H1 (cell line): Measurements from ENCODE around the gene RAB43. TPM values are rescaled to one million over a fixed set of nuclear protein-coding genes. Genes with fewer than 3 reads are reported as not detected.

ENCODE experiments used
- CTCF ChIA-PET: fragments of 300-600 bp; sonication (Branson Sonifier 250); formaldehyde crosslinking; loops from one replicate; lab custom pipeline; 2021; ENCODE audit not compliant: partially characterized antibody; lab: Charles Lee
- POLR2A ChIA-PET: fragments of 300-600 bp; sonication (Branson Sonifier 250); formaldehyde crosslinking; loops from one replicate; lab custom pipeline; 2021; ENCODE audit warnings: inconsistent platforms; ENCODE audit not compliant: partially characterized antibody; lab: Charles Lee
- DNase-seq, 2 experiments: peaks; one replicate each; pipeline versions ENCODE4 v3.0.0 to v3.0.0-alpha.2; 2010 to 2022; ENCODE audit warnings: low spot score in 2 of 2, low read depth in 1 of 2, mixed read lengths in 1 of 2
- FAIRE-seq: peaks from 2 replicates; lab custom pipeline; 2011; peaks lifted over from hg19 to GRCh38; lab: Jason Lieb, UNC
- H2AFZ ChIP-seq: 2 replicates; pipeline ENCODE4 v1.8.1; 2012; ENCODE audit warnings: low read length, inconsistent platforms
- H2AK5ac ChIP-seq: 2 replicates; pipeline ENCODE4 v1.6.1; 2013; ENCODE audit warnings: low read depth, low read length
- H2BK120ac ChIP-seq: replicated peaks from 2 replicates; pipeline ENCODE3; 2013; ENCODE audit warnings: low read depth, low read length, inconsistent platforms
- H2BK12ac ChIP-seq: 2 replicates; pipeline ENCODE4 v1.6.1; 2013; ENCODE audit warnings: low read depth, low read length
- H2BK15ac ChIP-seq: 2 replicates; pipeline ENCODE4 v1.6.1; 2013; ENCODE audit warnings: low read length
- H2BK20ac ChIP-seq: 2 replicates; pipeline ENCODE4 v1.6.1; 2013; ENCODE audit warnings: low read length
- H2BK5ac ChIP-seq: 2 replicates; pipeline ENCODE4 v1.6.1; 2013; ENCODE audit warnings: low read depth, low read length
- H3K14ac ChIP-seq: 2 replicates; pipeline ENCODE4 v1.6.1; 2013; ENCODE audit warnings: inconsistent platforms; ENCODE audit not compliant: insufficient read length
- H3K18ac ChIP-seq: 2 replicates; pipeline ENCODE4 v1.6.1; 2013; ENCODE audit warnings: low read length; ENCODE audit errors: extremely low read depth
- H3K23ac ChIP-seq: 2 replicates; pipeline ENCODE4 v1.6.1; 2013; ENCODE audit warnings: inconsistent platforms; ENCODE audit not compliant: insufficient read length
- H3K23me2 ChIP-seq: 2 replicates; pipeline ENCODE4 v1.6.1; 2013; ENCODE audit warnings: low read depth, low read length
- H3K27ac ChIP-seq: 2 replicates; pipeline ENCODE4 v1.6.1; 2011; ENCODE audit warnings: low read depth, low read length, inconsistent platforms
- H3K27me3 ChIP-seq, 4 experiments: replicated peaks in 1 of 4; 1 replicate in 1 of 4; 2 replicates in 3 of 4; pipeline versions ENCODE4 v1.6.1 to v1.8.1; 2011 to 2013; ENCODE audit warnings: low read length in 3 of 4, mild to moderate bottlenecking in 3 of 4, inconsistent platforms in 2 of 4, mixed read lengths in 2 of 4, moderate library complexity in 1 of 4; ENCODE audit not compliant: control insufficient read depth in 3 of 4, insufficient read depth in 3 of 4; ENCODE audit errors: extremely low read depth in 1 of 4
- H3K36me3 ChIP-seq, 4 experiments: 2 replicates each; pipeline versions ENCODE4 v1.6.1 to v1.8.1; 2011 to 2013; ENCODE audit warnings: mild to moderate bottlenecking in 4 of 4, low read length in 3 of 4, moderate library complexity in 2 of 4, control low read depth in 1 of 4, inconsistent platforms in 1 of 4; ENCODE audit not compliant: insufficient read depth in 4 of 4, control insufficient read depth in 2 of 4
- H3K4ac ChIP-seq: replicated peaks from 2 replicates; pipeline ENCODE3; 2013; ENCODE audit warnings: low read length, low read depth, mixed read lengths, inconsistent platforms; ENCODE audit not compliant: insufficient read length
- H3K4me1 ChIP-seq, 4 experiments: replicated peaks in 1 of 4; 1 replicate in 1 of 4; 2 replicates in 3 of 4; pipeline versions ENCODE4 v1.6.1 to v1.8.1; 2011 to 2013; ENCODE audit warnings: low read length in 3 of 4, inconsistent platforms in 2 of 4, mixed read lengths in 1 of 4; ENCODE audit not compliant: insufficient read depth in 4 of 4, control insufficient read depth in 3 of 4
- H3K4me2 ChIP-seq, 2 experiments: 2 replicates each; pipeline versions ENCODE4 v1.6.1 to v1.8.1; 2011 to 2013; ENCODE audit warnings: low read depth in 2 of 2, low read length in 2 of 2, control low read depth in 1 of 2, inconsistent platforms in 1 of 2, mild to moderate bottlenecking in 1 of 2; ENCODE audit not compliant: insufficient read depth in 1 of 2
- H3K4me3 ChIP-seq, 4 experiments: fragments of 200-600, 300-600 bp in 1 of 4; sonication (generic), shearing (Covaris generic), sonication (Bioruptor Twin) in 1 of 4; 2 replicates each; pipeline versions ENCODE4 v1.5.1 to v1.8.1; 2011 to 2016; ENCODE audit warnings: low read length in 4 of 4, low read depth in 3 of 4, control low read depth in 2 of 4, inconsistent platforms in 2 of 4, mild to moderate bottlenecking in 2 of 4, mixed read lengths in 1 of 4, moderate library complexity in 1 of 4; ENCODE audit not compliant: insufficient read depth in 2 of 4; ENCODE audit errors: extremely low read depth in 1 of 4
- H3K56ac ChIP-seq: replicated peaks from 2 replicates; pipeline ENCODE3; 2013; ENCODE audit warnings: low read depth, mild to moderate bottlenecking, mixed read lengths, low read length, inconsistent platforms; ENCODE audit not compliant: insufficient read length
- H3K79me1 ChIP-seq: 2 replicates; pipeline ENCODE4 v1.6.1; 2013; ENCODE audit warnings: low read depth, low read length, control low read depth
- H3K79me2 ChIP-seq, 2 experiments: 2 replicates each; pipeline versions ENCODE4 v1.6.1 to v1.8.1; 2012 to 2013; ENCODE audit warnings: low read length in 2 of 2, mild to moderate bottlenecking in 2 of 2, inconsistent platforms in 1 of 2; ENCODE audit not compliant: insufficient read depth in 2 of 2, control insufficient read depth in 1 of 2
- H3K9ac ChIP-seq, 4 experiments: replicated peaks in 1 of 4; 1 replicate in 1 of 4; 2 replicates in 3 of 4; pipeline versions ENCODE4 v1.6.1 to v1.8.1; 2011 to 2013; ENCODE audit warnings: low read depth in 3 of 4, low read length in 3 of 4, control low read depth in 2 of 4, mild to moderate bottlenecking in 2 of 4, moderate library complexity in 2 of 4, inconsistent platforms in 1 of 4; ENCODE audit errors: extremely low read depth in 1 of 4
- H3K9me3 ChIP-seq, 2 experiments: 2 replicates each; pipeline versions ENCODE4 v1.6.1 to v1.8.1; 2012 to 2013; ENCODE audit warnings: mild to moderate bottlenecking in 2 of 2, moderate library complexity in 2 of 2, control low read depth in 1 of 2, inconsistent platforms in 1 of 2, low read depth in 1 of 2, low read length in 1 of 2, mixed read lengths in 1 of 2; ENCODE audit not compliant: insufficient read depth in 2 of 2
- H4K20me1 ChIP-seq, 2 experiments: replicated peaks in 1 of 2; 2 replicates each; pipeline versions ENCODE3 to v1.8.1; 2011 to 2013; ENCODE audit warnings: inconsistent platforms in 2 of 2, low read length in 2 of 2, mild to moderate bottlenecking in 1 of 2; ENCODE audit not compliant: insufficient read depth in 2 of 2, control insufficient read depth in 1 of 2
- H4K5ac ChIP-seq: 2 replicates; pipeline ENCODE4 v1.6.1; 2013; ENCODE audit warnings: low read length, low read depth, mixed read lengths, inconsistent platforms; ENCODE audit not compliant: insufficient read length
- H4K8ac ChIP-seq: 2 replicates; pipeline ENCODE4 v1.8.0; 2013; ENCODE audit warnings: mild to moderate bottlenecking, moderate library complexity, low read length, inconsistent platforms; ENCODE audit not compliant: insufficient read depth; ENCODE audit errors: extremely low read depth
- H4K91ac ChIP-seq: replicated peaks from 2 replicates; pipeline ENCODE3; 2013; ENCODE audit warnings: low read length, mixed read lengths, inconsistent platforms; ENCODE audit not compliant: insufficient read length
- BACH1 ChIP-seq: IDR thresholded peaks from 2 replicates; pipeline ENCODE4 v1.6.1; 2012; ENCODE audit warnings: low read length, improper control_type of control experiment
- CBX8 ChIP-seq: fragments of 300-800, 300-1000 bp; sonication (generic); IDR thresholded peaks from 2 replicates; pipeline ENCODE4 v1.7.1; 2016; ENCODE audit warnings: low read depth, low read length, borderline replicate concordance
- CHD1 ChIP-seq: IDR thresholded peaks from 2 replicates; pipeline ENCODE4 v1.6.1; 2012; ENCODE audit warnings: low read depth, low read length, improper control_type of control experiment
- CHD2 ChIP-seq: IDR thresholded peaks from 2 replicates; pipeline ENCODE4 v1.6.1; 2012; ENCODE audit warnings: low read length, improper control_type of control experiment
- EGR1 ChIP-seq: IDR thresholded peaks from 2 replicates; pipeline ENCODE4 v1.6.1; 2011; ENCODE audit warnings: low read depth, low read length, borderline replicate concordance
- HDAC6 ChIP-seq: IDR thresholded peaks from one replicate; pipeline ENCODE4 v1.7.1; 2012; ENCODE audit warnings: low read depth, mild to moderate bottlenecking, inconsistent platforms, low read length, moderate library complexity
- NANOG ChIP-seq: IDR thresholded peaks from 2 replicates; pipeline ENCODE4 v1.6.1; 2011; ENCODE audit warnings: low read length, low read depth, mild to moderate bottlenecking, inconsistent platforms; ENCODE audit not compliant: insufficient read depth, poor library complexity, severe bottlenecking
- RNF2 ChIP-seq: fragments of 200-900, 300-1000 bp; sonication (generic); IDR thresholded peaks from 2 replicates; pipeline ENCODE4 v1.7.1; 2016; ENCODE audit warnings: borderline replicate concordance, low read depth, mild to moderate bottlenecking, antibody characterized with exemption, low read length; ENCODE audit not compliant: poor library complexity, severe bottlenecking; ENCODE audit errors: missing control alignments
- SP4 ChIP-seq: IDR thresholded peaks from 2 replicates; pipeline ENCODE4 v1.6.1; 2012; ENCODE audit warnings: low read length, inconsistent platforms
- SRF ChIP-seq: IDR thresholded peaks from 2 replicates; pipeline ENCODE4 v1.6.1; 2011; ENCODE audit warnings: mild to moderate bottlenecking, low read depth, low read length, moderate library complexity
- WGBS, 2 experiments: shearing (Covaris generic) in 1 of 2; methylation state at CpG; one replicate each; pipeline versions ENCODE4 v1.1.6 to v1.1.7; 2013 to 2015; ENCODE audit warnings: low lambda C conversion rate in 2 of 2, mixed read lengths in 2 of 2, inconsistent platforms in 1 of 2, low coverage in 1 of 2, missing lambda C conversion rate in 1 of 2; ENCODE audit not compliant: insufficient replicate concordance in 2 of 2, insufficient coverage in 1 of 2, insufficient read length in 1 of 2; ENCODE audit errors: extremely low coverage in 1 of 2, missing lambda C conversion rate in 1 of 2; 5-methylcytosine and 5-hydroxymethylcytosine counted together
- polyA plus RNA-seq, 7 experiments: library from polyadenylated mRNA; depleted of rRNA in 3 of 7; stranded (reverse) in 5 of 7; unstranded in 2 of 7; fragments of >200 nt in 5 of 7; fragments of 200-250 nt in 2 of 7; gene quantifications; 1 replicate in 5 of 7; 2 replicates in 1 of 7; 4 replicates in 1 of 7; pipeline versions ENCODE4 v1.2.1 to v1.2.3, GENCODE V29; 2011 to 2013; ENCODE audit warnings: missing spikeins in 2 of 7, mixed read lengths in 2 of 7
- total RNA-seq: library from RNA; stranded (reverse); fragmentation: NEBNext Ultra II Directional; extraction: Animal tissue kit (Norgen Biotek cat#: 25700); gene quantifications from 2 replicates; pipeline ENCODE4 v1.2.1, GENCODE V29; 2021

The RAB43 gene
- total and polyA plus RNA-seq, 2 of the 8 experiments (the other 6 are each of a cell fraction or from before 2014, with no cell fraction given): 13.1 to 19.4 TPM

GRCh38 chr3:129051871-129052340 lies 69.7 kb downstream of the RAB43 start:
- no peak overlapping the region for H3K18ac ChIP-seq
- no peak overlapping the region for H3K4ac ChIP-seq
- H3K36me3 ChIP-seq: no peaks in the 10 kb centered on the region
- H2BK20ac ChIP-seq: no peak overlapping the region
- H3K23ac ChIP-seq: no peak overlapping the region
- no peak overlapping the region for H2BK5ac ChIP-seq
- no peak overlapping the region for H3K4me2 ChIP-seq
- H3K14ac ChIP-seq: no peak overlapping the region
- H2AFZ ChIP-seq: no peak overlapping the region
- no peaks in the 10 kb centered on the region for H3K79me1 ChIP-seq
- H3K27me3 ChIP-seq: 0 out of 7 replicates have a peak, but pooled peaks cover 0 to 4% (median 0%) of the 10 kb centered on the region in 4 experiments
- no peak overlapping the region for H3K9ac ChIP-seq
- H3K4me3 ChIP-seq: no peak overlapping the region
- H2AK5ac ChIP-seq: no peak overlapping the region
- H2BK120ac ChIP-seq: no peak overlapping the region
- no peak overlapping the region for H3K27ac ChIP-seq
- DNase-seq: no peak
- 91% methylated on average over 5 of the region's 5 CpGs; no CpG with 5 or more reads in 1 of the 2 experiments for WGBS, 2 experiments
- no peak overlapping the region for H4K91ac ChIP-seq
- H3K9me3 ChIP-seq: peaks cover 0 to 4% of the 10 kb centered on the region in 2 experiments; a peak in 2 of 4 replicates
- no peak overlapping the region; the same call in 1 of the 2 replicates for H4K8ac ChIP-seq
- ChIA-PET CTCF (interaction anchor here (0.6 to 14.0 kb wide), 23 partner anchors 12 to 194 kb away, joined by 3 to 210 read pairs (median 11); partner anchors contain the start of gene CFAP92), POLR2A (interaction anchor here (0.6 to 1.0 kb wide), 2 partner anchors 61 to 480 kb away, joined by 3 to 4 read pairs; no protein-coding TSS in a partner anchor)
- H2BK12ac ChIP-seq: no peak overlapping the region
- no peak overlapping the region for H3K56ac ChIP-seq
- no peaks in the 10 kb centered on the region for H3K79me2 ChIP-seq
- TF ChIP-seq CHD1 (no peak), RNF2 (no peak), BACH1 (no peak), HDAC6 (no peak), CBX8 (no peak), SP4 (no peak), CHD2 (no peak), SRF (no peak), EGR1 (no peak), NANOG (no peak)
- H4K5ac ChIP-seq: no peak overlapping the region
- H2BK15ac ChIP-seq: no peak overlapping the region
- H4K20me1 ChIP-seq: no peaks in the 10 kb centered on the region
- H3K4me1 ChIP-seq: no peaks in the 10 kb centered on the region
- H3K23me2 ChIP-seq: no peaks in the 10 kb centered on the region
- no peak for FAIRE-seq
